ENCODE results near the gene CASQ2.

CASQ2 gene

GRCh38 chr1:115656461-115657077 lies 111.9 kb downstream of the CASQ2 start:
- H3K27ac ChIP-seq, result no peak overlapping the region
- H3K27me3 ChIP-seq, result no peaks in the 10 kb centered on the region
- TF ChIP-seq Cebpa-rat (IDR thresholded peaks at IDR 0.05), result no peak
- peak overlapping the region in 5 of 11 experiments; percentile 2 to 79 (median 51); a peak in 2 of 22 replicates for H3K4me2 ChIP-seq
- H3K36me3 ChIP-seq, result peaks cover 39 to 59% (median 47%) of the 10 kb centered on the region in 11 experiments
- H3K9me3 ChIP-seq (replicated peaks in 1 of 11), result peaks cover 0 to 10% (median 6%) of the 10 kb centered on the region in 11 experiments; a peak in 9 of 22 replicates
- peaks cover 24 to 46% (median 35%) of the 10 kb centered on the region in 10 experiments for H3K4me1 ChIP-seq
- no peak overlapping the region for H3K4me3 ChIP-seq
- H3K9ac ChIP-seq, result no peak overlapping the region
- H4K20me1 ChIP-seq, result peaks cover 0 to 5% (median 0%) of the 10 kb centered on the region in 11 experiments; a peak in 1 of 22 replicates

GRCh38 chr1:115655916-115656315 lies 112.6 kb downstream of the CASQ2 start:
- peaks cover 24 to 50% (median 35%) of the 10 kb centered on the region in 10 experiments for H3K4me1 ChIP-seq
- no peak overlapping the region for H3K4me3 ChIP-seq
- H3K9me3 ChIP-seq (replicated peaks in 1 of 11), result peaks cover 0 to 10% (median 6%) of the 10 kb centered on the region in 11 experiments; a peak in 9 of 22 replicates
- no peak overlapping the region for H3K27ac ChIP-seq
- no peak for TF ChIP-seq Cebpa-rat (IDR thresholded peaks at IDR 0.05)
- no peak overlapping the region for H3K9ac ChIP-seq
- H3K27me3 ChIP-seq, result no peaks in the 10 kb centered on the region
- H3K4me2 ChIP-seq, result peak overlapping the region; percentile 2 to 82 (median 72); a peak in 14 of 22 replicates
- H4K20me1 ChIP-seq, result peaks cover 0 to 5% (median 0%) of the 10 kb centered on the region in 11 experiments; a peak in 1 of 22 replicates
- H3K36me3 ChIP-seq, result peaks cover 36 to 57% (median 46%) of the 10 kb centered on the region in 11 experiments

- Histone ChIP-seq H4K20me1 (peaks cover 0 to 5% (median 0%) of the 10 kb centered on the region in 11 experiments; a peak in 1 of 22 replicates), H3K27ac (peak overlapping the region in 8 of 11 experiments; percentile 2 to 57 (median 34); a peak in 11 of 22 replicates), H3K4me2 (peak overlapping the region; percentile 51 to 82 (median 74)), H3K4me1 (peaks cover 24 to 54% (median 35%) of the 10 kb centered on the region in 10 experiments), H3K9me3 (replicated peaks in 1 of 11) (peaks cover 0 to 10% (median 6%) of the 10 kb centered on the region in 11 experiments; a peak in 9 of 22 replicates), H3K36me3 (peaks cover 30 to 51% (median 40%) of the 10 kb centered on the region in 11 experiments), H3K9ac (peak overlapping the region in 9 of 11 experiments; percentile 8 to 56 (median 28); a peak in 9 of 22 replicates), H3K4me3 (0 out of 20 replicates have a peak overlapping the region, but pooled peaks of 1 of the 10 experiments have one; percentile 13), H3K27me3 (no peaks in the 10 kb centered on the region)
- no peak for TF ChIP-seq Cebpa-rat (IDR thresholded peaks at IDR 0.05)
Measured at GRCh38 chr1:115655306-115655663, 113.2 kb downstream of the CASQ2 start.

- TF ChIP-seq Cebpa-rat (IDR thresholded peaks at IDR 0.05), result no peak
- peaks cover 0 to 10% (median 6%) of the 10 kb centered on the region in 11 experiments; a peak in 9 of 22 replicates for H3K9me3 ChIP-seq (replicated peaks in 1 of 11)
- H3K4me2 ChIP-seq, result peak overlapping the region; percentile 51 to 82 (median 74)
- H3K27ac ChIP-seq, result peak overlapping the region in 8 of 11 experiments; percentile 2 to 57 (median 34); a peak in 13 of 22 replicates
- peak overlapping the region in 1 of 10 experiments; percentile 13; a peak in 1 of 20 replicates for H3K4me3 ChIP-seq
- peaks cover 0 to 9% (median 0%) of the 10 kb centered on the region in 11 experiments; a peak in 5 of 22 replicates for H4K20me1 ChIP-seq
- H3K36me3 ChIP-seq, result peaks cover 25 to 46% (median 35%) of the 10 kb centered on the region in 11 experiments
- H3K9ac ChIP-seq, result peak overlapping the region in 9 of 11 experiments; percentile 8 to 56 (median 28); a peak in 10 of 22 replicates
- H3K4me1 ChIP-seq, result peaks cover 24 to 59% (median 39%) of the 10 kb centered on the region in 10 experiments
- H3K27me3 ChIP-seq, result no peaks in the 10 kb centered on the region
Measured at GRCh38 chr1:115654663-115655305, 113.7 kb downstream of the CASQ2 start.

- Histone ChIP-seq H3K4me2 (peak overlapping the region; percentile 6 to 82 (median 72); a peak in 20 of 22 replicates), H3K27ac (0 out of 22 replicates have a peak overlapping the region, but pooled peaks of 1 of the 11 experiments have one; percentile 10), H3K27me3 (no peaks in the 10 kb centered on the region), H3K36me3 (peaks cover 23 to 39% (median 30%) of the 10 kb centered on the region in 11 experiments), H4K20me1 (peaks cover 0 to 12% (median 0%) of the 10 kb centered on the region in 11 experiments; a peak in 5 of 22 replicates), H3K9me3 (replicated peaks in 1 of 11) (peaks cover 0 to 10% (median 6%) of the 10 kb centered on the region in 11 experiments; a peak in 9 of 22 replicates), H3K4me3 (no peak overlapping the region), H3K9ac (no peak overlapping the region), H3K4me1 (peaks cover 26 to 65% (median 45%) of the 10 kb centered on the region in 10 experiments)
- no peak for TF ChIP-seq Cebpa-rat (IDR thresholded peaks at IDR 0.05)
Measured at GRCh38 chr1:115654125-115654524, 114.4 kb downstream of the CASQ2 start.

GRCh38 chr1:115652236-115652788 lies 116.2 kb downstream of the CASQ2 start:
- no peak overlapping the region for H3K27ac ChIP-seq
- TF ChIP-seq Cebpa-rat (IDR thresholded peaks at IDR 0.05), result no peak
- H3K27me3 ChIP-seq, result no peaks in the 10 kb centered on the region
- H3K9me3 ChIP-seq (replicated peaks in 1 of 11), result peaks cover 0 to 3% (median under 1%) of the 10 kb centered on the region in 11 experiments; a peak in 3 of 22 replicates
- no peak overlapping the region for H3K4me2 ChIP-seq
- peaks cover 0 to 30% (median 5%) of the 10 kb centered on the region in 11 experiments; a peak in 9 of 22 replicates for H4K20me1 ChIP-seq
- H3K4me1 ChIP-seq, result peaks cover 32 to 83% (median 63%) of the 10 kb centered on the region in 10 experiments
- H3K9ac ChIP-seq, result no peak overlapping the region
- H3K4me3 ChIP-seq, result no peak overlapping the region
- peaks cover 9 to 24% (median 16%) of the 10 kb centered on the region in 11 experiments; a peak in 18 of 22 replicates for H3K36me3 ChIP-seq

GRCh38 chr1:115651391-115651790 lies 117.1 kb downstream of the CASQ2 start:
- no peak for TF ChIP-seq Cebpa-rat (IDR thresholded peaks at IDR 0.05)
- Histone ChIP-seq H3K9ac (no peak overlapping the region), H3K4me1 (peaks cover 32 to 77% (median 62%) of the 10 kb centered on the region in 10 experiments), H3K27ac (no peak overlapping the region), H3K27me3 (no peaks in the 10 kb centered on the region), H3K9me3 (replicated peaks in 1 of 11) (no peaks in the 10 kb centered on the region), H4K20me1 (peaks cover 0 to 30% (median 5%) of the 10 kb centered on the region in 11 experiments; a peak in 9 of 22 replicates), H3K36me3 (peaks cover 9 to 19% (median 15%) of the 10 kb centered on the region in 11 experiments; a peak in 17 of 22 replicates), H3K4me3 (no peak overlapping the region), H3K4me2 (no peak overlapping the region)

GRCh38 chr1:115650961-115651360 lies 117.6 kb downstream of the CASQ2 start:
- H3K4me1 ChIP-seq, result peaks cover 30 to 73% (median 58%) of the 10 kb centered on the region in 10 experiments

More at GRCh38 chr1:115650961-115651360, 117.6 kb downstream of the CASQ2 start:
- no peak overlapping the region for H3K27ac ChIP-seq
- peaks cover 9 to 19% (median 14%) of the 10 kb centered on the region in 11 experiments; a peak in 17 of 22 replicates for H3K36me3 ChIP-seq
- no peak overlapping the region for H3K4me3 ChIP-seq
- TF ChIP-seq Cebpa-rat (IDR thresholded peaks at IDR 0.05), result no peak
- no peaks in the 10 kb centered on the region for H3K27me3 ChIP-seq
- H3K9me3 ChIP-seq (replicated peaks in 1 of 11), result no peaks in the 10 kb centered on the region
- H4K20me1 ChIP-seq, result peaks cover 0 to 30% (median 7%) of the 10 kb centered on the region in 11 experiments; a peak in 10 of 22 replicates
- no peak overlapping the region; a peak in 1 of 22 replicates for H3K4me2 ChIP-seq
- no peak overlapping the region for H3K9ac ChIP-seq
